Anterior cingulate cortex (tissue), 58 donors: ENCODE data around the gene PHB1.

ENCODE experiments used
- DNase-seq, 58 donors: peaks; one replicate each; lab custom pipeline; 2025; lab: John Stamatoyannopoulos, UW

Gene PHB1

GRCh38 chr17:49358641-49359247, 55.9 kb downstream of the PHB1 start:
- peak in 3 of 58 donors; percentile 2 to 28 (median 19) for DNase-seq

- no peak for DNase-seq
Measured at GRCh38 chr17:49357516-49357915, 57.2 kb downstream of the PHB1 start.

- DNase-seq, result no peak
Measured at GRCh38 chr17:49356320-49356719, 58.4 kb downstream of the PHB1 start.
